Activated T-cell treated with anti-CD3 and anti-CD28 coated beads, Interleukin-2, amount 50 U/mL, for 4 hours (primary cell): ENCODE results near the gene USP34. TPM values are rescaled to one million over a fixed set of nuclear protein-coding genes. Genes with fewer than 3 reads are reported as not detected.
A peak's percentile ranks its signal among the peaks of the same experiment; 100 is the strongest.
"Not testable (repeated sequence)": the region's sequence is repeated elsewhere in the genome, so short reads cannot be mapped to it uniquely, and the experiment has no call there.

Experiments
- ATAC-seq, 2 donors: fragments of 200-7000 bp; cut with Tn5 transposase; one replicate each; pipeline ENCODE4 v1.10.0; 2021
- DNase-seq: peaks from one replicate; pipeline ENCODE4 v3.0.0-alpha.2; 2020
- H3K27me3 Mint-ChIP-seq: one replicate; pipeline ENCODE4 v1.8.0; 2021; ENCODE audit warnings: low read depth, mixed read lengths
- H3K36me3 Mint-ChIP-seq: one replicate; pipeline ENCODE4 v1.8.0; 2022; ENCODE audit warnings: mixed read lengths; ENCODE audit not compliant: insufficient read depth
- H3K4me1 Mint-ChIP-seq: one replicate; pipeline ENCODE4 v1.8.0; 2021; ENCODE audit warnings: low read depth, mixed read lengths
- H3K4me3 Mint-ChIP-seq: one replicate; pipeline ENCODE4 v1.8.0; 2021; ENCODE audit warnings: mild to moderate bottlenecking, moderate library complexity, mixed read lengths
- H3K9me3 Mint-ChIP-seq: one replicate; pipeline ENCODE4 v1.8.0; 2021; ENCODE audit warnings: mixed read lengths
- total RNA-seq, 3 donors: library from RNA; stranded (reverse); gene quantifications; one replicate each; pipeline ENCODE4 v1.2.1, GENCODE V29; 2021

Gene USP34
- total RNA-seq, 3 donors from 2014 or later: 57.0 to 58.1 (median 58.1) TPM

GRCh38 chr2:61471905-61472805, 1.3 kb upstream of the USP34 start:
- peaks cover 2% of the 10 kb centered on the region for H3K36me3 Mint-ChIP-seq
- DNase-seq (peak; percentile 9), ATAC-seq (no peak)
- peak overlapping the region; percentile 95 for H3K4me3 Mint-ChIP-seq
- no peaks in the 10 kb centered on the region for H3K27me3 Mint-ChIP-seq
- H3K4me1 Mint-ChIP-seq: peaks cover 32% of the 10 kb centered on the region
- no peaks in the 10 kb centered on the region for H3K9me3 Mint-ChIP-seq

- H3K27me3 Mint-ChIP-seq: no peaks in the 10 kb centered on the region
- peak overlapping the region; percentile 91 for H3K4me3 Mint-ChIP-seq
- peak; percentile 81 for DNase-seq
- peaks cover 40% of the 10 kb centered on the region for H3K4me1 Mint-ChIP-seq
- ATAC-seq: peak; percentile 49 to 57
- no peaks in the 10 kb centered on the region for H3K36me3 Mint-ChIP-seq
- no peaks in the 10 kb centered on the region for H3K9me3 Mint-ChIP-seq
Observed at GRCh38 chr2:61470122-61470951, 550 bp downstream of the USP34 start.

DNA sequence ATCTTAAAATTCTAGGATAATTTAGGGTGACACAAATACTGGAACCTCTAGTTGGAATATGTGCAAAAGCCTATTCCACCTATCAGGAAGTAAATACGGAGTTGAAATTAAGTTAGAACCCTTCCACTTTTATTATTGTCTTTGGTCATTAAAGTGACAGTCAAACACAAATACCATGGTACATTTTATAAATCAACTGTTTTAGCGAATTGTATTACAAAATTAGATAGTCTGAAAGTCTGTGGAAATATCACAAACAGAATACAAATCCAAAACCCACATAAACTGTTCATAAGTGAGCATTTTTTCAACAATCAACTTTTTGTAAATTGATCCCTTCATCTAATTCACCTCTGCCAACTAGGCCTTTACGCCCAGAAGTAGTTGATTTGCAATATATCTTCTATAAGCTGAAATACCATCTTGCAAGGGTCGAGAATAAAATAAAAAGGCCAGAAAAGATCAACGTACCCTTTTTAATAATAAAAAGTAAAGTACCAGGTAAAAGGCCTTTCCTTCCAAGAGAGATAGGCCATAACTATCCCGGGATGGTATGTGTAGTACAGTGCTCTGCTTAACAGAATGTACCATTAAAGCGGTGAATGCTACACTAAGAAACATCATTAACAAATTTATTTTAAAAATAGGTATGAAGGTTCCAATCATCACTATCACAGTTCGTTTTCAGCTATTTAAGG, 1.3 kb downstream of the USP34 start:
- no peak for ATAC-seq
- Mint-ChIP-seq H3K27me3 (no peaks in the 10 kb centered on the region), H3K9me3 (no peaks in the 10 kb centered on the region), H3K4me3 (peak overlapping the region; percentile 91), H3K4me1 (peaks cover 47% of the 10 kb centered on the region), H3K36me3 (no peaks in the 10 kb centered on the region)
- no peak for DNase-seq

GRCh38 chr2:61468231-61468630, 2.7 kb downstream of the USP34 start:
- Mint-ChIP-seq H3K4me1 (peaks cover 59% of the 10 kb centered on the region), H3K4me3 (peak overlapping the region; percentile 11)
- not testable (repeated sequence) for H3K36me3 Mint-ChIP-seq, H3K9me3 Mint-ChIP-seq, DNase-seq, ATAC-seq, H3K27me3 Mint-ChIP-seq

GRCh38 chr2:61465045-61465444, 5.8 kb downstream of the USP34 start:
- Mint-ChIP-seq H3K27me3 (no peaks in the 10 kb centered on the region), H3K4me1 (peaks cover 68% of the 10 kb centered on the region), H3K36me3 (peaks cover 2% of the 10 kb centered on the region), H3K4me3 (no peak overlapping the region), H3K9me3 (no peaks in the 10 kb centered on the region)
- no peak for DNase-seq
- no peak for ATAC-seq

- DNase-seq (no peak), ATAC-seq (no peak)
- Mint-ChIP-seq H3K27me3 (no peaks in the 10 kb centered on the region), H3K9me3 (no peaks in the 10 kb centered on the region), H3K4me1 (peaks cover 67% of the 10 kb centered on the region), H3K4me3 (no peak overlapping the region), H3K36me3 (peaks cover 3% of the 10 kb centered on the region)
Observed at GRCh38 chr2:61463769-61464475, 7.0 kb downstream of the USP34 start.

DNA sequence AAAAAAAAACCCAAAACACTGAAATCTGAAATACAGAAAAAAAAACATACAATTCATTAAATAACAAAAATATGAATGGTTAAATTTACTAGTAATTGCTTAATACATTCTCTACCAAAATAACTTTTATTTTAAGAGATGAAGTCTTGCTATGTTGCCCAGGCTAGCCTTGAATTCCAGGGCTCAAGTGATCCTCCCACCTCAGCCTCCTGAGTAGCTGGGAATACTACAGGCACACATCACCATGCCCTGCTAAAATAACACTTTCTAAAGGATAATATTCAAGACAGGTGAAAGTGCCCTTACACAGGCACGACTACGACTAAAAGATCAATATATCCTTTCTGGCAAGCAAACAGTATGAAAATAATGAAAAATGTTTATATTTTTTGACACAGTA, 9.5 kb downstream of the USP34 start:
- Mint-ChIP-seq H3K27me3 (no peaks in the 10 kb centered on the region), H3K4me1 (peaks cover 73% of the 10 kb centered on the region), H3K4me3 (no peak overlapping the region), H3K36me3 (peaks cover 5% of the 10 kb centered on the region), H3K9me3 (no peaks in the 10 kb centered on the region)
- no peak for DNase-seq
- no peak for ATAC-seq

GRCh38 chr2:61460163-61460562, 10.7 kb downstream of the USP34 start:
- H3K4me3 Mint-ChIP-seq: no peak overlapping the region
- H3K9me3 Mint-ChIP-seq: no peaks in the 10 kb centered on the region
- H3K36me3 Mint-ChIP-seq: peaks cover 6% of the 10 kb centered on the region
- no peaks in the 10 kb centered on the region for H3K27me3 Mint-ChIP-seq
- ATAC-seq (no peak), DNase-seq (no peak)
- H3K4me1 Mint-ChIP-seq: peaks cover 77% of the 10 kb centered on the region

DNA sequence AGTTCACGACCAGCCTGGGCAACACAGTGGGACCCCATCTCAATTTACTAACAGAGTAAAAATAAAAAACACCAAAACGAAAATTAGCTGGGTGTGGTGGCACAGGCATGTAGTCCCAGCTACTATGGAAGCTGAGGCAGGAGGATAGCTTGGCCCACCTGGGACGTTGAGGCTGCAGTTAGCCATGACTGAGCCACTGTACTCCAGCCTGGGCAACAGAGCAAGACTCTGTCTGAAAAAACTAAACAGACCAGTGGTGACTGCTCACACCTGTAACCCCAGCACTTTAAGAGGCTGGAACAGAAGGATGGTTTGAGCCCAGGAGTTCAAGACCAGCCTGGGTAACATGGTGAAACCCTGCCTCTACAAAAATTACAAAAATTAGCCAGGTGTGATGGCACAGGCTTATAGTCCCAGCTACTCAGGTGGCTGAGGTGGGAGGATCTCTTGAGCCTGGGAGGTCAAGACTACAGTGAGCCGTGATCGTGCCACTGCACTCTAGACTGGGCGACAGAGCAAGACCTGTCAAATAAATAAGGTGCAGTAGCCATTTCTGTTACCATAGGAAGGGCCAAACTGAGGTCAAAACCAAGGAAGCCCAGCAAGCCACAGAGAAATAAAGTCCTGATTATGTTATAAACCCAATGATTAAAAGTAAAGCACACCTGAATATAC, 14.0 kb downstream of the USP34 start:
- H3K4me1 Mint-ChIP-seq: peaks cover 65% of the 10 kb centered on the region
- H3K4me3 Mint-ChIP-seq: no peak overlapping the region
- ATAC-seq (no peak), DNase-seq (no peak)
- H3K27me3 Mint-ChIP-seq: no peaks in the 10 kb centered on the region
- no peaks in the 10 kb centered on the region for H3K9me3 Mint-ChIP-seq
- H3K36me3 Mint-ChIP-seq: peaks cover 6% of the 10 kb centered on the region

- Mint-ChIP-seq H3K27me3 (no peaks in the 10 kb centered on the region), H3K4me1 (peaks cover 64% of the 10 kb centered on the region), H3K4me3 (no peak overlapping the region), H3K36me3 (peaks cover 6% of the 10 kb centered on the region), H3K9me3 (no peaks in the 10 kb centered on the region)
- ATAC-seq (no peak), DNase-seq (no peak)
Observed at GRCh38 chr2:61456070-61456745, 14.7 kb downstream of the USP34 start.

- not testable (repeated sequence) for H3K27me3 Mint-ChIP-seq, H3K36me3 Mint-ChIP-seq, ATAC-seq, H3K4me3 Mint-ChIP-seq, DNase-seq, H3K9me3 Mint-ChIP-seq
- H3K4me1 Mint-ChIP-seq: peaks cover 60% of the 10 kb centered on the region
Observed at GRCh38 chr2:61454972-61455371, 15.9 kb downstream of the USP34 start.

- H3K27me3 Mint-ChIP-seq: no peaks in the 10 kb centered on the region
- H3K9me3 Mint-ChIP-seq: no peaks in the 10 kb centered on the region
- peaks cover 5% of the 10 kb centered on the region for H3K36me3 Mint-ChIP-seq
- H3K4me1 Mint-ChIP-seq: peaks cover 60% of the 10 kb centered on the region
- H3K4me3 Mint-ChIP-seq: no peak overlapping the region
- ATAC-seq (no peak), DNase-seq (no peak)
Observed at GRCh38 chr2:61454383-61454782, 16.5 kb downstream of the USP34 start.

DNA sequence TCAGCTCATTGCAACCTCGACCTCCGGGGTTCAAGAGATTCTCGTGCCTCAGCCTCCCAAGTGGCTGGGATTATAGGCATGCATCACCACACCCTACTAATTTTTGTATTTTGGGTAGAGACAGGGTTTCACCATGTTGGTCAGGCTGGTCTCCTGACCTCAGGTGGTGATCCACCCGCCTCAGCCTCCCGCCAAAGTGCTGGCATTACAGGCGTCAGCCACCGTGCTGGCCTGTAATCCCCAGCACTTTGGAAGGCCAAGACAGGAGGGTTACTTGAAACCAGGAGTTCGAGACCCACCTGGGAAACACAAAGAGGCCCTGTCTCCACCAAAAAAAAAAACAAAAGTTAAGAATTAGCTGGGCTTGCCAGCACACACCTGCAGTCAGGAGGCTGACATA, 18.5 kb downstream of the USP34 start:
- DNase-seq (no peak), ATAC-seq (no peak)
- Mint-ChIP-seq H3K27me3 (no peaks in the 10 kb centered on the region), H3K9me3 (no peaks in the 10 kb centered on the region), H3K4me1 (peaks cover 59% of the 10 kb centered on the region), H3K4me3 (no peak overlapping the region), H3K36me3 (peaks cover 4% of the 10 kb centered on the region)
